ENCODE results near the gene OBSL1.
A peak's percentile ranks its signal among the peaks of the same experiment; 100 is the strongest.

OBSL1 gene

DNA sequence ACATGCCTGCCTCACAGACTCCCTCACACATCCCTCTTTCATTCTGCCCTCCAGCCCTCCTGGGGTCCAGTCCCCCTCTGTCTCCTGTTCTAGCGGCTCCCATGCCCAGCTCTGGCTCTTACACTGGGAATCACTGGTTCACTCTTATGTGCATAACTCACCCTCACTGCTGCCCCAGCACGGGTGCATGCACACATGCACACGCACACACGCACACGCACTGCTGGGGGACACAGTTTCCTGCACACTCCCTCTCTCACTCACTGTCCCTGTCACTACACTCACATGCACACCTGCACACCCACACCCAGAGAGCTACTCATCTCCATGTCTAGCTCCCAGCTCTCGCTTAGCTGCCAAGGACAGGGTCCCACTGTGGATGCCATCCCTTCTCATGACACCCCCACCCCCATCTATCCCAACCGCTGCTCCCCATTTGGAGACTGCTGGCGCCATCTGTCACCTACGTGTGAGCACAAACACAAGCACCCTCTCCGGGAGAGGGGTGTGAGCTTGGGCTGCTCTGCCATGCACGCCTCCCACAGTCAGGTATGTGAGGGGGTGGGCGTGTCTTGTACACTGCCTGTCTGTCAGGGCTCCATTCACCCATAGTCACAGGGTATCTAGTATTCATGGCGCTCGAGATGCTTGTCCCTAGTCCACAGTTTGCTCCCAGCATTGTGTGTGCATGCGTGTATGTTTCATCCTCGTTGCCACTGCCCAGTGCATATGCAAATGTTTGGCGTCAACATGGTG is 55.3 kb downstream of the OBSL1 start:
- Histone ChIP-seq H3K4me1 (ENCODE audit: control insufficient read depth in 2 of 2, insufficient read depth in 1 of 2, low read depth in 1 of 2, low read length in 2 of 2) (peaks cover 25 to 26% of the 10 kb centered on the region in 2 donors), H3K4me3 (ENCODE audit: low read length in 2 of 2) (no peak overlapping the region), H3K14ac (ENCODE audit: low read length) (peak overlapping the region; percentile 6), H3K9me3 (replicated peaks in 1 of 2; ENCODE audit: control insufficient read depth in 2 of 2, insufficient read depth in 1 of 2, low read depth in 1 of 2, low read length in 2 of 2) (peaks cover 0 to 2% of the 10 kb centered on the region in 2 donors), H3K27ac (replicated peaks; ENCODE audit: low read length) (no peak overlapping the region), H3K79me1 (ENCODE audit: low read depth, low read length) (no peaks in the 10 kb centered on the region), H2BK15ac (ENCODE audit: low read length) (no peak overlapping the region), H2BK12ac (ENCODE audit: low read length) (peak overlapping the region; percentile 82), H3K36me3 (replicated peaks in 1 of 2; ENCODE audit: control insufficient read depth in 2 of 2, insufficient read depth in 2 of 2, low read length in 2 of 2) (no peaks in the 10 kb centered on the region), H2BK5ac (ENCODE audit: low read length) (no peak overlapping the region), H3K23ac (ENCODE audit: low read depth, low read length, poor library complexity) (peak overlapping the region; percentile 91), H3K9ac (ENCODE audit: low read depth, low read length, poor library complexity) (no peak overlapping the region), H3K4ac (ENCODE audit: low read length) (no peak overlapping the region), H3K4me2 (ENCODE audit: insufficient read depth, low read length, poor library complexity, severe bottlenecking) (no peak overlapping the region), H2AFZ (ENCODE audit: low read length) (no peak overlapping the region), H4K8ac (ENCODE audit: low read depth, low read length) (no peak overlapping the region), H2BK120ac (ENCODE audit: low read depth, low read length) (no peak overlapping the region), H4K91ac (ENCODE audit: low read depth, low read length, poor library complexity) (no peak overlapping the region), H2AK5ac (ENCODE audit: low read depth, low read length) (peak overlapping the region; percentile 85), H3K18ac (ENCODE audit: low read length) (peak overlapping the region; percentile 24), H3K27me3 (ENCODE audit: control insufficient read depth in 3 of 3, insufficient read depth in 3 of 3, low read depth in 1 of 3, low read length in 3 of 3) (peaks cover 0 to 91% (median 32%) of the 10 kb centered on the region in 3 experiments)
- WGBS, 2 donors (ENCODE audit: extremely low coverage in 2 of 2, insufficient read length in 2 of 2, insufficient replicate concordance in 1 of 2): no CpG with 5 or more reads among the region's 17 CpGs
- DNase-seq (ENCODE audit: low spot score): no peak

GRCh38 chr2:219514836-219515235 is 56.5 kb downstream of the OBSL1 start:
- no peak for DNase-seq (ENCODE audit: low spot score)
- H3K27ac ChIP-seq (replicated peaks; ENCODE audit: low read length): no peak overlapping the region

DNA sequence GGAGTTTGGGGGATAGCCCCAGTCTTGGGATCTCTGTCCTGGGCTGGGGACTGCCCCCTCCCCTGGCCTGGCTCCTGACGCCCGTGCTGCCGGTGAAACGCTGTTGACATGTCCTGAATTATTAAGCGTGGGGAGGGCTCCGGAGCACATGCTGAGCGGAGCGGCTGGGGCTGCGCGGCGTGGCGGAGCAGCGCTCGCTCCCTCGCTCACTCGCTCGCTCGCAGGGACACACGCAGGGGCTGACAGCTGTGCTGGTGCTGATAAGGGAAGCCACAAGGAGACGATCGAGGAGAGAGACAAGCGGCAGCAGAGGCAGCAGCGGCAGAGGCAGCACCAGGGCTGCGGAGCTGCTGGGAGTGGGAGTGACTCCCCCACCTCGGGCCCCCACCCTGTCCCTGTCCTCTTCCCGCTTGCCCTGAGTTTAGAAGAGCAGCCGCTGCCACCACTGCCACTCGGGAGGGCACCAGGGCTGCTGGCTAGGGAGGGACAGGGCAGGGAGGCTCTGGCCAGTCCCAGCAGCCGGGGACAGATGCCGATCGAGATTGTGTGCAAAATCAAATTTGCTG is 57.1 kb downstream of the OBSL1 start, which contains the start of gene ASIC4:
Gene ASIC4 (plus strand): TSS at position 287 of the 566 bp plus-strand sequence. CDS start 243 bp downstream, at position 530.
- Histone ChIP-seq H2AK5ac (ENCODE audit: low read depth, low read length) (peak within 1 kb of the TSS; percentile 85), H3K4ac (ENCODE audit: low read length) (no peak within 1 kb of the TSS), H2AFZ (ENCODE audit: low read length) (peak within 1 kb of the TSS; percentile 66), H2BK5ac (ENCODE audit: low read length) (peak within 1 kb of the TSS; percentile 88), H3K9me3 (replicated peaks in 1 of 2; ENCODE audit: control insufficient read depth in 2 of 2, insufficient read depth in 1 of 2, low read depth in 1 of 2, low read length in 2 of 2) (peaks cover 0 to 2% of the 10 kb centered on the region in 2 donors), H2BK12ac (ENCODE audit: low read length) (peak within 1 kb of the TSS; percentile 97), H3K27me3 (ENCODE audit: control insufficient read depth in 3 of 3, insufficient read depth in 3 of 3, low read depth in 1 of 3, low read length in 3 of 3) (peaks cover 0 to 79% (median 35%) of the 10 kb centered on the region in 3 experiments), H3K9ac (ENCODE audit: low read depth, low read length, poor library complexity) (peak within 1 kb of the TSS; percentile 66), H3K18ac (ENCODE audit: low read length) (peak within 1 kb of the TSS; percentile 93), H4K8ac (ENCODE audit: low read depth, low read length) (no peak within 1 kb of the TSS), H3K79me1 (ENCODE audit: low read depth, low read length) (no peaks in the 10 kb centered on the region), H2BK15ac (ENCODE audit: low read length) (peak within 1 kb of the TSS; percentile 59), H3K4me3 (ENCODE audit: low read length in 2 of 2) (no peak within 1 kb of the TSS), H3K14ac (ENCODE audit: low read length) (peak within 1 kb of the TSS; percentile 64), H3K27ac (replicated peaks; ENCODE audit: low read length) (no peak within 1 kb of the TSS), H4K91ac (ENCODE audit: low read depth, low read length, poor library complexity) (peak within 1 kb of the TSS; percentile 75), H3K23ac (ENCODE audit: low read depth, low read length, poor library complexity) (peak within 1 kb of the TSS; percentile 90), H3K36me3 (replicated peaks in 1 of 2; ENCODE audit: control insufficient read depth in 2 of 2, insufficient read depth in 2 of 2, low read length in 2 of 2) (no peaks in the 10 kb centered on the region), H3K4me2 (ENCODE audit: insufficient read depth, low read length, poor library complexity, severe bottlenecking) (peak within 1 kb of the TSS; percentile 52), H3K4me1 (ENCODE audit: control insufficient read depth in 2 of 2, insufficient read depth in 1 of 2, low read depth in 1 of 2, low read length in 2 of 2) (peaks cover 28 to 37% of the 10 kb centered on the region in 2 donors), H2BK120ac (ENCODE audit: low read depth, low read length) (peak within 1 kb of the TSS; percentile 21)
- DNase-seq (ENCODE audit: low spot score): no peak
- no CpG with 5 or more reads among the region's 31 CpGs for WGBS, 2 donors (ENCODE audit: extremely low coverage in 2 of 2, insufficient read length in 2 of 2, insufficient replicate concordance in 1 of 2)

More at GRCh38 chr2:219514836-219515235, 56.5 kb downstream of the OBSL1 start:
- H2BK15ac ChIP-seq (ENCODE audit: low read length): peak overlapping the region; percentile 59
- H3K27me3 ChIP-seq (ENCODE audit: control insufficient read depth in 3 of 3, insufficient read depth in 3 of 3, low read depth in 1 of 3, low read length in 3 of 3): peaks cover 0 to 82% (median 33%) of the 10 kb centered on the region in 3 experiments
- H3K9me3 ChIP-seq (replicated peaks in 1 of 2; ENCODE audit: control insufficient read depth in 2 of 2, insufficient read depth in 1 of 2, low read depth in 1 of 2, low read length in 2 of 2): peaks cover 0 to 2% of the 10 kb centered on the region in 2 donors
- H3K4me2 ChIP-seq (ENCODE audit: insufficient read depth, low read length, poor library complexity, severe bottlenecking): no peak overlapping the region
- H2BK5ac ChIP-seq (ENCODE audit: low read length): peak overlapping the region; percentile 88
- no peak overlapping the region for H3K9ac ChIP-seq (ENCODE audit: low read depth, low read length, poor library complexity)
- H2BK12ac ChIP-seq (ENCODE audit: low read length): peak overlapping the region; percentile 97
- H3K79me1 ChIP-seq (ENCODE audit: low read depth, low read length): no peaks in the 10 kb centered on the region
- H3K18ac ChIP-seq (ENCODE audit: low read length): peak overlapping the region; percentile 55
- no peak overlapping the region for H4K91ac ChIP-seq (ENCODE audit: low read depth, low read length, poor library complexity)
- no CpG with 5 or more reads among the region's 21 CpGs for WGBS, 2 donors (ENCODE audit: extremely low coverage in 2 of 2, insufficient read length in 2 of 2, insufficient replicate concordance in 1 of 2)
- peak overlapping the region; percentile 70 for H3K23ac ChIP-seq (ENCODE audit: low read depth, low read length, poor library complexity)
- H3K36me3 ChIP-seq (replicated peaks in 1 of 2; ENCODE audit: control insufficient read depth in 2 of 2, insufficient read depth in 2 of 2, low read length in 2 of 2): no peaks in the 10 kb centered on the region
- H2AFZ ChIP-seq (ENCODE audit: low read length): no peak overlapping the region
- H4K8ac ChIP-seq (ENCODE audit: low read depth, low read length): no peak overlapping the region
- no peak overlapping the region for H3K4ac ChIP-seq (ENCODE audit: low read length)
- no peak overlapping the region for H3K4me3 ChIP-seq (ENCODE audit: low read length in 2 of 2)
- H3K4me1 ChIP-seq (ENCODE audit: control insufficient read depth in 2 of 2, insufficient read depth in 1 of 2, low read depth in 1 of 2, low read length in 2 of 2): peaks cover 26 to 34% of the 10 kb centered on the region in 2 donors
- H3K14ac ChIP-seq (ENCODE audit: low read length): peak overlapping the region; percentile 4
- H2BK120ac ChIP-seq (ENCODE audit: low read depth, low read length): no peak overlapping the region
- peak overlapping the region; percentile 85 for H2AK5ac ChIP-seq (ENCODE audit: low read depth, low read length)

- DNase-seq (ENCODE audit: low spot score): no peak
- Histone ChIP-seq H3K9ac (ENCODE audit: low read depth, low read length, poor library complexity) (peak overlapping the region; percentile 66), H2AK5ac (ENCODE audit: low read depth, low read length) (peak overlapping the region; percentile 85), H3K4me1 (ENCODE audit: control insufficient read depth in 2 of 2, insufficient read depth in 1 of 2, low read depth in 1 of 2, low read length in 2 of 2) (peaks cover 31 to 42% of the 10 kb centered on the region in 2 donors), H3K4me3 (ENCODE audit: low read length in 2 of 2) (no peak overlapping the region), H2BK120ac (ENCODE audit: low read depth, low read length) (no peak overlapping the region), H3K18ac (ENCODE audit: low read length) (peak overlapping the region; percentile 93), H3K27ac (replicated peaks; ENCODE audit: low read length) (no peak overlapping the region), H3K4ac (ENCODE audit: low read length) (no peak overlapping the region), H2BK5ac (ENCODE audit: low read length) (peak overlapping the region; percentile 88), H3K23ac (ENCODE audit: low read depth, low read length, poor library complexity) (peak overlapping the region; percentile 90), H3K14ac (ENCODE audit: low read length) (no peak overlapping the region), H2BK15ac (ENCODE audit: low read length) (peak overlapping the region; percentile 59), H3K36me3 (replicated peaks in 1 of 2; ENCODE audit: control insufficient read depth in 2 of 2, insufficient read depth in 2 of 2, low read length in 2 of 2) (no peaks in the 10 kb centered on the region), H4K8ac (ENCODE audit: low read depth, low read length) (no peak overlapping the region), H3K9me3 (replicated peaks in 1 of 2; ENCODE audit: control insufficient read depth in 2 of 2, insufficient read depth in 1 of 2, low read depth in 1 of 2, low read length in 2 of 2) (peaks cover 0 to 2% of the 10 kb centered on the region in 2 donors), H2BK12ac (ENCODE audit: low read length) (no peak overlapping the region), H3K27me3 (ENCODE audit: control insufficient read depth in 3 of 3, insufficient read depth in 3 of 3, low read depth in 1 of 3, low read length in 3 of 3) (peaks cover 0 to 78% (median 35%) of the 10 kb centered on the region in 3 experiments), H3K79me1 (ENCODE audit: low read depth, low read length) (no peaks in the 10 kb centered on the region), H3K4me2 (ENCODE audit: insufficient read depth, low read length, poor library complexity, severe bottlenecking) (peak overlapping the region; percentile 52), H4K91ac (ENCODE audit: low read depth, low read length, poor library complexity) (peak overlapping the region; percentile 75), H2AFZ (ENCODE audit: low read length) (peak overlapping the region; percentile 66)
- WGBS, 2 donors (ENCODE audit: extremely low coverage in 2 of 2, insufficient read length in 2 of 2, insufficient replicate concordance in 1 of 2): no CpG with 5 or more reads among the region's 4 CpGs
These were observed 57.6 kb downstream of the OBSL1 start for GRCh38 chr2:219513787-219514186.
